Vagina (tissue), 2 donors: ENCODE data around the gene ASB14. TPM values are rescaled to one million over a fixed set of nuclear protein-coding genes. Genes with fewer than 3 reads are reported as not detected.
"Not testable (repeated sequence)": the region's sequence is repeated elsewhere in the genome, so short reads cannot be mapped to it uniquely, and the experiment has no call there.

Experiments
- DNase-seq, 2 donors: peaks; one replicate each; pipeline ENCODE4 v3.0.0-alpha.2; 2017; ENCODE audit errors: extremely low spot score in 2 of 2
- H3K27ac ChIP-seq: fragments of 200-600 bp; sonication (generic); one replicate; pipeline ENCODE4 v1.5.1; 2019
- H3K27me3 ChIP-seq: fragments of 200-600 bp; sonication (generic); one replicate; pipeline ENCODE4 v1.5.1; 2019
- H3K36me3 ChIP-seq, 2 donors: fragments of 200-600 bp; sonication (generic); one replicate each; pipeline ENCODE4 v1.5.1; 2017 to 2019
- H3K4me1 ChIP-seq: fragments of 200-600 bp; sonication (generic); one replicate; pipeline ENCODE4 v1.5.1; 2019
- H3K4me3 ChIP-seq, 2 donors: fragments of 200-600 bp; sonication (generic); 1 replicate in 1 of 2; 2 replicates in 1 of 2; pipeline ENCODE4 v1.5.1; 2016 to 2019
- H3K9me3 ChIP-seq: fragments of 200-600 bp; sonication (generic); one replicate; pipeline ENCODE4 v1.5.1; 2019
- POLR2A ChIP-seq, 2 donors: fragments of 450-650 bp; IDR thresholded peaks; one replicate each; pipeline ENCODE4 v1.6.1; 2017; ENCODE audit warnings: antibody characterized with exemption in 2 of 2, mild to moderate bottlenecking in 2 of 2, moderate library complexity in 2 of 2
- POLR2AphosphoS5 ChIP-seq, 2 donors: sonication (generic); formaldehyde crosslinking; IDR thresholded peaks; one replicate each; pipeline ENCODE4 v1.9.0; 2017; ENCODE audit warnings: antibody characterized with exemption in 2 of 2, mild to moderate bottlenecking in 2 of 2, low read depth in 1 of 2; ENCODE audit not compliant: insufficient read depth in 1 of 2
- intact Hi-C: fragments of 100-400 bp; cut with DNase I; formaldehyde crosslinking; loops from one replicate; pipeline ENCODE4 v1.15.1; 2023
- total RNA-seq: library from RNA; depleted of rRNA; stranded (reverse); fragments of >200 nt; gene quantifications from one replicate; pipeline ENCODE4 v1.2.3, GENCODE V29; 2016
- TF ChIP-seq, protein P1 (sequence below), 3 experiments: fragments of 450-650 bp in 2 of 3; fragments of 200-600 bp in 1 of 3; sonication (generic) in 1 of 3; IDR thresholded peaks; one replicate each; pipeline ENCODE4 v1.5.1; 2017 to 2019; ENCODE audit warnings: antibody characterized with exemption in 3 of 3, mild to moderate bottlenecking in 2 of 3, moderate library complexity in 2 of 3

ASB14 gene
- total RNA-seq, 1 donor from 2014 or later: not detected

DNA sequence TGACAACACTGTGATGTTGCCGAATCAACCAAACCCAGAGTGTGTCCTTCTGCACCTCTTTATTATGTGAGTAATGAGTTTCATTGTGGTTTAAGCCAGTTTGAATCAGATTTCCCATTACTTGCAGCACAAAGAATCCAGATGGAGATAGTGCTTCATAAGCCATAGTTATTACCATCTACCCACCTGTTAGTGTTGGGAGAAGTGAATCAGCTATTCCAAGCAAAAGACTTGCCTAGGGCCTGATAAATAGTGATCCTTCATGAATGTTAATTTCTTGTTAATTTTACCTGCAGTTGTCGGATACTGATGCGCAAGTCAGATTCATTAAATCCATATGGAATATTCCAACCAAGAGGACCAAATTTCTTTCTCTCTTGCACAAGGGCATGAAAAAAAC is 21.7 kb upstream of the ASB14 start:
- Histone ChIP-seq H3K4me3 (no peak overlapping the region), H3K36me3 (no peaks in the 10 kb centered on the region), H3K27ac (no peak overlapping the region), H3K27me3 (no peaks in the 10 kb centered on the region), H3K9me3 (no peaks in the 10 kb centered on the region), H3K4me1 (no peaks in the 10 kb centered on the region)
- DNase-seq: no peak
- TF ChIP-seq POLR2A (IDR thresholded peaks at IDR 0.05) (no peak), POLR2AphosphoS5 (IDR thresholded peaks at IDR 0.05; ENCODE audit: insufficient read depth in 1 of 2, low read depth in 1 of 2) (no peak)
- TF ChIP-seq, protein P1, sequence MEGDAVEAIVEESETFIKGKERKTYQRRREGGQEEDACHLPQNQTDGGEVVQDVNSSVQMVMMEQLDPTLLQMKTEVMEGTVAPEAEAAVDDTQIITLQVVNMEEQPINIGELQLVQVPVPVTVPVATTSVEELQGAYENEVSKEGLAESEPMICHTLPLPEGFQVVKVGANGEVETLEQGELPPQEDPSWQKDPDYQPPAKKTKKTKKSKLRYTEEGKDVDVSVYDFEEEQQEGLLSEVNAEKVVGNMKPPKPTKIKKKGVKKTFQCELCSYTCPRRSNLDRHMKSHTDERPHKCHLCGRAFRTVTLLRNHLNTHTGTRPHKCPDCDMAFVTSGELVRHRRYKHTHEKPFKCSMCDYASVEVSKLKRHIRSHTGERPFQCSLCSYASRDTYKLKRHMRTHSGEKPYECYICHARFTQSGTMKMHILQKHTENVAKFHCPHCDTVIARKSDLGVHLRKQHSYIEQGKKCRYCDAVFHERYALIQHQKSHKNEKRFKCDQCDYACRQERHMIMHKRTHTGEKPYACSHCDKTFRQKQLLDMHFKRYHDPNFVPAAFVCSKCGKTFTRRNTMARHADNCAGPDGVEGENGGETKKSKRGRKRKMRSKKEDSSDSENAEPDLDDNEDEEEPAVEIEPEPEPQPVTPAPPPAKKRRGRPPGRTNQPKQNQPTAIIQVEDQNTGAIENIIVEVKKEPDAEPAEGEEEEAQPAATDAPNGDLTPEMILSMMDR (IDR thresholded peaks at IDR 0.05): no peak
- intact Hi-C loops: no loop called here

- Histone ChIP-seq H3K36me3 (no peaks in the 10 kb centered on the region), H3K27me3 (no peaks in the 10 kb centered on the region)
- intact Hi-C loops: no loop called here
Measured at GRCh38 chr3:57309769-57310360, 17.4 kb upstream of the ASB14 start.

GRCh38 chr3:57303520-57303919 is 11.0 kb upstream of the ASB14 start:
- H3K4me3 ChIP-seq, H3K27ac ChIP-seq, intact Hi-C loops, H3K9me3 ChIP-seq, H3K4me1 ChIP-seq, H3K36me3 ChIP-seq, H3K27me3 ChIP-seq, DNase-seq: not testable (repeated sequence)

More at GRCh38 chr3:57309769-57310360, 17.4 kb upstream of the ASB14 start:
- DNase-seq: no peak
- Histone ChIP-seq H3K4me3 (no peak overlapping the region), H3K9me3 (no peaks in the 10 kb centered on the region), H3K27ac (no peak overlapping the region), H3K4me1 (no peaks in the 10 kb centered on the region)
- TF ChIP-seq POLR2A (IDR thresholded peaks at IDR 0.05) (no peak), POLR2AphosphoS5 (IDR thresholded peaks at IDR 0.05; ENCODE audit: insufficient read depth in 1 of 2, low read depth in 1 of 2) (no peak)
- TF ChIP-seq, protein P1 (IDR thresholded peaks at IDR 0.05): no peak

DNA sequence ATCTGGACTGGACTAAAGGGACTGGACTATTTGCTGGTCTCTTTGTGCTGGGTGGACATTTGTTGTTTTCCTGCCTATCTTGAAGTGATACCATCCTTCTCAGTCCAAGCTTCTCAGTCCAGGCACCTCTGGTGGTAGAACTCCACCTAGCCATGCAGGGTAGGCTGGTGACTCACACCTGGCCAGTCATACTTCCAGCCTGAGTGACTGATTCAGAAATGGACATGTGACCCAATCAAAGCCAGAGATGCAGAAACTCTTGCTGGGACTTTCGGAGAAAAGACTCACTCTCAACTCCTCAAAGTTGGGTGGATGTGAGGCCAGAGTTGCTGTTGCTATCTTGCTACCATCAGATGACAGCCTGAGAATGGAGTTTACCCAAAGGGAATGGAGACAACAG is 5.6 kb upstream of the ASB14 start:
- intact Hi-C loops: no loop called here
- Histone ChIP-seq H3K9me3 (no peaks in the 10 kb centered on the region), H3K27ac (no peak overlapping the region), H3K4me3 (no peak overlapping the region), H3K4me1 (no peaks in the 10 kb centered on the region), H3K36me3 (no peaks in the 10 kb centered on the region), H3K27me3 (no peaks in the 10 kb centered on the region)
- no peak for DNase-seq
- no peak for TF ChIP-seq POLR2A (IDR thresholded peaks at IDR 0.05)

- TF ChIP-seq, protein P1 (IDR thresholded peaks at IDR 0.05): no peak
- TF ChIP-seq POLR2A (IDR thresholded peaks at IDR 0.05): no peak
Measured at GRCh38 chr3:57292897-57293526, 527 bp upstream of the ASB14 start.

GRCh38 chr3:57288403-57288802 is 4.1 kb downstream of the ASB14 start:
- H3K36me3 ChIP-seq: no peaks in the 10 kb centered on the region
- DNase-seq: no peak
- intact Hi-C loops: no loop called here
- no peaks in the 10 kb centered on the region for H3K9me3 ChIP-seq
- H3K27me3 ChIP-seq: no peaks in the 10 kb centered on the region
- no peak overlapping the region for H3K27ac ChIP-seq
- H3K4me1 ChIP-seq: no peaks in the 10 kb centered on the region
- H3K4me3 ChIP-seq: no peak overlapping the region
- TF ChIP-seq POLR2AphosphoS5 (IDR thresholded peaks at IDR 0.05; ENCODE audit: insufficient read depth in 1 of 2, low read depth in 1 of 2) (no peak), POLR2A (IDR thresholded peaks at IDR 0.05) (no peak)
- TF ChIP-seq, protein P1 (IDR thresholded peaks at IDR 0.05): no peak

More at GRCh38 chr3:57292897-57293526, 527 bp upstream of the ASB14 start:
- Histone ChIP-seq H3K9me3 (no peaks in the 10 kb centered on the region), H3K27ac (no peak overlapping the region), H3K27me3 (no peaks in the 10 kb centered on the region), H3K4me1 (no peaks in the 10 kb centered on the region), H3K36me3 (no peaks in the 10 kb centered on the region), H3K4me3 (no peak overlapping the region)
- DNase-seq: no peak
- intact Hi-C loops: no loop called here
